Neural crest cell (in vitro differentiated cells): Measurements from ENCODE around the gene JUND. TPM values are rescaled to one million over a fixed set of nuclear protein-coding genes. Genes with fewer than 3 reads are reported as not detected.

Experiments used
- DNase-seq: peaks from one replicate; pipeline ENCODE4 v3.0.0; 2021; ENCODE audit warnings: low read depth, mixed read lengths, low spot score
- H3K27ac Mint-ChIP-seq: one replicate; pipeline ENCODE4 v1.8.0; 2021; ENCODE audit warnings: mild to moderate bottlenecking, mixed read lengths; ENCODE audit not compliant: unreplicated experiment
- H3K27me3 Mint-ChIP-seq: 2 replicates; pipeline ENCODE4 v1.8.0; 2021; ENCODE audit warnings: low read depth, mild to moderate bottlenecking, mixed read lengths
- H3K36me3 Mint-ChIP-seq: 2 replicates; pipeline ENCODE4 v1.8.0; 2021; ENCODE audit warnings: low read depth, mild to moderate bottlenecking, mixed read lengths
- H3K4me1 Mint-ChIP-seq: 2 replicates; pipeline ENCODE4 v1.8.0; 2021; ENCODE audit warnings: mixed read lengths
- H3K4me3 Mint-ChIP-seq: one replicate; pipeline ENCODE4 v1.8.0; 2021; ENCODE audit warnings: mild to moderate bottlenecking, mixed read lengths
- H3K9me3 Mint-ChIP-seq: 2 replicates; pipeline ENCODE4 v1.8.0; 2021; ENCODE audit warnings: mixed read lengths
- total RNA-seq: library from RNA; stranded (reverse); gene quantifications from 2 replicates; pipeline ENCODE4 v1.2.1, GENCODE V29; 2021
- TF ChIP-seq, protein P1 (sequence below): fragments of 200-600 bp; sonication (generic); conservative IDR thresholded peaks from 2 replicates; pipeline ENCODE4 v1.5.0; 2021; ENCODE audit warnings: antibody characterized with exemption, mild to moderate bottlenecking

The JUND gene
- total RNA-seq, 1 donor from 2014 or later = 85.1 TPM

DNA sequence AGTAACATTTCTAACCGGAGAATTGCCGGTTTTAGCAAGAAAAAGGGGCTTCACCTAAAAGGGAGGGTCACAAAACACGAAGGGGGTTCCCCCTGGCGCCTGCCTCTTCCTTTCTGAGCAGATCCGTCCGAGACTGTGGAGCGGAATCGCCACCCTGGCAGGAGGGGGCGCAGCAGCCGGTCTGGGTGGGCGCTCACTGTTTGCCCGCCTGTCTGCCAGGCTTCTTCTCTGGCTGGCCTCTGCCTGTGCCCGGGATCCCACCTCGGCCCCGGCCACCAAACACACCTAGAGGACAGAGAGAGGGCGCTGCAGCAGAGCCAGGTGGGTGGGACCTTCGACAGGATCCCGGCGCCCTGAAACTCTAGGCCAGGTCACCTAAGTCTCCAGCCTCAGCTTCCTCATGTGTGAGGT, 25.9 kb upstream of the JUND start:
- no peaks in the 10 kb centered on the region for H3K27me3 Mint-ChIP-seq
- no peak overlapping the region for H3K27ac Mint-ChIP-seq
- no peaks in the 10 kb centered on the region for H3K9me3 Mint-ChIP-seq
- H3K4me1 Mint-ChIP-seq = peaks cover 24% of the 10 kb centered on the region
- H3K4me3 Mint-ChIP-seq = no peak overlapping the region
- peaks cover 2% of the 10 kb centered on the region for H3K36me3 Mint-ChIP-seq
- TF ChIP-seq, protein P1, sequence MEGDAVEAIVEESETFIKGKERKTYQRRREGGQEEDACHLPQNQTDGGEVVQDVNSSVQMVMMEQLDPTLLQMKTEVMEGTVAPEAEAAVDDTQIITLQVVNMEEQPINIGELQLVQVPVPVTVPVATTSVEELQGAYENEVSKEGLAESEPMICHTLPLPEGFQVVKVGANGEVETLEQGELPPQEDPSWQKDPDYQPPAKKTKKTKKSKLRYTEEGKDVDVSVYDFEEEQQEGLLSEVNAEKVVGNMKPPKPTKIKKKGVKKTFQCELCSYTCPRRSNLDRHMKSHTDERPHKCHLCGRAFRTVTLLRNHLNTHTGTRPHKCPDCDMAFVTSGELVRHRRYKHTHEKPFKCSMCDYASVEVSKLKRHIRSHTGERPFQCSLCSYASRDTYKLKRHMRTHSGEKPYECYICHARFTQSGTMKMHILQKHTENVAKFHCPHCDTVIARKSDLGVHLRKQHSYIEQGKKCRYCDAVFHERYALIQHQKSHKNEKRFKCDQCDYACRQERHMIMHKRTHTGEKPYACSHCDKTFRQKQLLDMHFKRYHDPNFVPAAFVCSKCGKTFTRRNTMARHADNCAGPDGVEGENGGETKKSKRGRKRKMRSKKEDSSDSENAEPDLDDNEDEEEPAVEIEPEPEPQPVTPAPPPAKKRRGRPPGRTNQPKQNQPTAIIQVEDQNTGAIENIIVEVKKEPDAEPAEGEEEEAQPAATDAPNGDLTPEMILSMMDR = no peak
- no peak for DNase-seq

DNA sequence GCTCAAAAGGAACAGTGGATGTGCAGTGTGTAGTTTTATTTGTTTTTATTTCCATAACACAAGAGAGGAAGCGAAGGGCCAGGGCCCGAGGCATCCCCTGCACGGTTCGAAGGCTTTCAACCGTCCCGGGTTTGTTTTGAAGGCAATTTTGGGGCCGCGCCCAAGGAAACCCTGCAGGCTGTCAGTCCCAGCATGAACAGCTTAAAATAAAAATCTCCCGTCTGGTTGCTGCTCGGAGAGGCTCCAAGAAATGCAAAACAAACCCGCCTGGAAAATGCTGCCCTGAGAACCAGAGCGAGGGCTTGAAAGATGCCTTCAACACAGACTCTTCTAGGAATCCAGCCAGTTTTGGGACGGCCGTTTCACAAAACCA, 25.5 kb upstream of the JUND start:
- Mint-ChIP-seq H3K4me1 (peaks cover 24% of the 10 kb centered on the region), H3K9me3 (no peaks in the 10 kb centered on the region), H3K27me3 (no peaks in the 10 kb centered on the region)

DNA sequence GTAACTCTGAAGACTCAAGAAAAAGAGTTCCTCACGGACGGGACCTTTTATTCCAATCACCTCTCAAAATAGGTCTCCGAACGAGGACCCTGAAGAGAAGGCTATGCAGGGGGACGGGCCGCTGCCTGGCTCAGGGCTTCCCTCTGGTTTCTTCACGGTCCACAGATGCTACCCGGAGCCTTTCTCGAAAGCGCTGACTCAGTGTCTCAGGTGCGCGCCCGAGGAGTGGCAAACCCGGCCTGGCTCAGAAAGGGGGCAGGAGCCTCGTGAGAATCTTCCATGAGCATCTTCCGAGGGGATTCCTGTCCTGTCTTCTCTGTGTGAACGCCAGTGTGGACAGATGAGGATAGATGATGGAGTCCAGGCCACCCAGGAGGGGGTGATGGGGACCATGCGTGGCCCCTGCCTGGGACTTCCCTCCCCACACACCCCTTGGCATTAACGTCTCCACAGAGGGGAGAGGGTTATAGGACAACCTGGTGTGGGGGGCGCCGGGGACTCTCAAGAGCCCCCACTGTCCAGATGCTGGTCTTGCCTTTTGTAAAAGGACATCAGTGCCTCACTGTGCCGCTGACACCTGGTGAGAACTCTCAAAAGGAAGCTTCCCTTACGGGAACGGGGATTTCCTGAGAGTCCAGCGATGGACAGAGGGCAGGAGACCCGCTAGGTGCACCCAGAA, 24.9 kb upstream of the JUND start:
- Mint-ChIP-seq H3K4me3 (no peak overlapping the region), H3K9me3 (no peaks in the 10 kb centered on the region), H3K27ac (no peak overlapping the region), H3K4me1 (peaks cover 24% of the 10 kb centered on the region), H3K27me3 (no peaks in the 10 kb centered on the region), H3K36me3 (peaks cover 2% of the 10 kb centered on the region)
- DNase-seq = no peak
- TF ChIP-seq, protein P1 = no peak

More for the DNA sequence above, 25.5 kb upstream of the JUND start:
- DNase-seq = no peak
- Mint-ChIP-seq H3K4me3 (no peak overlapping the region), H3K36me3 (peaks cover 2% of the 10 kb centered on the region), H3K27ac (peak overlapping the region; percentile 48)
- TF ChIP-seq, protein P1 = no peak

DNA sequence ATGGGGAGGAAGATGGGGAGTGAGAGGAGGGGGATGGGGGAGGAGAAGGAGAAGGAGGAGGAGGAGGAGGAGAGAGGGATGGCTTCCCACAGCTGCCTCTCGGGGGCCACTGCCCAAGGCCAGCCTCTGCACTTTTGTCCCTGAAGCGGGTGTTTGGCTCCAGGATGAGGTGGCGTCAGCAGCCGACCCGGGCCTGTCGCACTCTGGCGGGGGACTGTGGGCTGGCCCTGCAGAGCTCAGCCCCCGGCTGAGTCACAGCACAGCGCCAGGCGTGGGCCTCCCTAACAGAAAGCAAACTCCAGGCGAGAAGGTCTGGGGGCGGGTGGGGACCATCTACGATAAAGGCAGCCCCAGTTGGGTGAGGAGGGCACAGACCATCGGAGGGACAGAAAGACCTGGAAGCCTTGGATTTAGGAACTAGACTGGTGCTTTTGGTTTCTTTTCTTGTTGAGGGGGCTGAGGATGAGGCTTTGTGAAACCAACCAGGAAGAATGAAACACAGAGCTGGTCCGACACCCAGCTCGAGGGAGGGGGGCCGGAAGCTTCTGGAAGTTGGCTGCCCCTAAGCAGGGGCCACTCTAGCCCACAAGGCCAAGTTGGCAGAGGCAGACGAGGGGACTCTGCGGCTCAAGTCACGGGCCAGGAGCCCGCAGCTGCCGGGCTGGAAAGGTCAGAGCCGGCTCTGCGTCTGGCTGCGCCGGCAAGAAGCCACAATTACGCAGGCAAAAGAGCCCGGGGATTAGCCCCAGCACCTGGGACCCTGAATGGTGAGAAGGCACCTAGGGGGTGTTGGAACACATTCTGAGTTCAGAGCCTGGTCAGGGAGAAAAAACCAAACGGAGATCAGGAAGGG, 23.3 kb upstream of the JUND start:
- Mint-ChIP-seq H3K4me3 (peak overlapping the region; percentile 81), H3K36me3 (peaks cover 2% of the 10 kb centered on the region), H3K27ac (peak overlapping the region; percentile 85), H3K4me1 (peaks cover 24% of the 10 kb centered on the region), H3K9me3 (no peaks in the 10 kb centered on the region), H3K27me3 (no peaks in the 10 kb centered on the region)
- TF ChIP-seq, protein P1 = no peak
- DNase-seq = peak; percentile 43

DNA sequence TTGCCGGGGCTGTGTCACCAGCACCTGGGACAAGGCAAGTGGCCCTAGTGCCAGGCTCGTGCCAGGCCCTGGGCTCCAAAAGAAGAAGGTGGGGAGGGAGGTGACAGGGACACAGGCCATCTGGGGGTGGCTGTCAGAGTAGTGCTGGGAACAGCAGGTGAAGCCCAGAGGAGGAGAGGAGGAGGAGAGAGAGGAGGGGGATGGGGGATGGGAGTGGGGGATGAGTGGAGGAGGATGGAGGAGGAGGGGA, 22.7 kb upstream of the JUND start:
- Mint-ChIP-seq H3K4me1 (peaks cover 24% of the 10 kb centered on the region), H3K36me3 (peaks cover 2% of the 10 kb centered on the region), H3K9me3 (no peaks in the 10 kb centered on the region), H3K27ac (peak overlapping the region; percentile 91), H3K4me3 (peak overlapping the region; percentile 69), H3K27me3 (no peaks in the 10 kb centered on the region)
- no peak for DNase-seq
- TF ChIP-seq, protein P1 = no peak
